ENCODE data around the gene IGFN1. TPM values are rescaled to one million over a fixed set of nuclear protein-coding genes. Genes with fewer than 3 reads are reported as not detected.

Gene IGFN1
- total RNA-seq, 4 donors from 2014 or later, result not detected

DNA sequence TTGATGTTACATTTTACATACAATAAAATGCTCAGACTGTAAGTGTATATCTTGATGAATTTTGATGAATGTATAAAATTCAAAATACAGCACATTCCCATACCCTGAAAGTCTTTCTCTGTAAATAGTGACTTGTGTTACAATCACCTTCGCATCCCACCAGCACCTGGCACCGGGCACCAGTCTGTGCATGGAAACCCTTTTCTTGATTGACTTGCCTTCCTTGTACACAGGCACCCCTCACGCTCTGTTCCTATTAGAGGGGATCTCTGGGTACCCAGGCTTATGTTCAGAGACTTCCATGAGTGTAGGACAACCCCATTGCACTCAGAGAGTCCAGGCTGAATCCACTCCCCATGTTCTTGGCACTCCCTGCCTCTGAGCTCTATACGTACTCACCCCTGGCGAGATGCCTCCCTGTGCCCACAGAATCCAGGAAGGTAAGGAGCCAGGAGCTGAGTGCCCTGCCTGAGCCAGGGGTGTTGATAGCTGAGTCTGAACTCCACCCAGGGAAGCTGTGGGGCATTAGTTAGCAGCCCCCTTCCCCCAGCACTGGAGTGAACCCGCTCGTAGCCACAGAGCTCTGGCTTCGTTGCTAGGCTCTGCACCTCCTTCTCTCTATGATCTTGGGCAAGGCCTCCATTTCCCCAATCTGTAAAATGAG, 70.2 kb downstream of the IGFN1 start:
- ATAC-seq, result no peak
- TF ChIP-seq EP300 (IDR thresholded peaks at IDR 0.05) (no peak), POLR2AphosphoS5 (IDR thresholded peaks at IDR 0.05) (no peak), POLR2A (IDR thresholded peaks at IDR 0.05) (no peak)
- TF ChIP-seq, protein P1, sequence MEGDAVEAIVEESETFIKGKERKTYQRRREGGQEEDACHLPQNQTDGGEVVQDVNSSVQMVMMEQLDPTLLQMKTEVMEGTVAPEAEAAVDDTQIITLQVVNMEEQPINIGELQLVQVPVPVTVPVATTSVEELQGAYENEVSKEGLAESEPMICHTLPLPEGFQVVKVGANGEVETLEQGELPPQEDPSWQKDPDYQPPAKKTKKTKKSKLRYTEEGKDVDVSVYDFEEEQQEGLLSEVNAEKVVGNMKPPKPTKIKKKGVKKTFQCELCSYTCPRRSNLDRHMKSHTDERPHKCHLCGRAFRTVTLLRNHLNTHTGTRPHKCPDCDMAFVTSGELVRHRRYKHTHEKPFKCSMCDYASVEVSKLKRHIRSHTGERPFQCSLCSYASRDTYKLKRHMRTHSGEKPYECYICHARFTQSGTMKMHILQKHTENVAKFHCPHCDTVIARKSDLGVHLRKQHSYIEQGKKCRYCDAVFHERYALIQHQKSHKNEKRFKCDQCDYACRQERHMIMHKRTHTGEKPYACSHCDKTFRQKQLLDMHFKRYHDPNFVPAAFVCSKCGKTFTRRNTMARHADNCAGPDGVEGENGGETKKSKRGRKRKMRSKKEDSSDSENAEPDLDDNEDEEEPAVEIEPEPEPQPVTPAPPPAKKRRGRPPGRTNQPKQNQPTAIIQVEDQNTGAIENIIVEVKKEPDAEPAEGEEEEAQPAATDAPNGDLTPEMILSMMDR (IDR thresholded peaks at IDR 0.05), result no peak
- Histone ChIP-seq H3K4me1 (peaks cover 0 to 11% (median 10%) of the 10 kb centered on the region in 3 donors), H3K27ac (no peak overlapping the region), H3K4me3 (no peak overlapping the region), H3K9me3 (no peaks in the 10 kb centered on the region), H3K27me3 (peaks cover 46% of the 10 kb centered on the region), H3K36me3 (no peaks in the 10 kb centered on the region)
- WGBS, 2 donors (ENCODE audit: low coverage in 1 of 2), result 91 to 94% methylated on average over 3 to 4 of the region's 8 CpGs

DNA sequence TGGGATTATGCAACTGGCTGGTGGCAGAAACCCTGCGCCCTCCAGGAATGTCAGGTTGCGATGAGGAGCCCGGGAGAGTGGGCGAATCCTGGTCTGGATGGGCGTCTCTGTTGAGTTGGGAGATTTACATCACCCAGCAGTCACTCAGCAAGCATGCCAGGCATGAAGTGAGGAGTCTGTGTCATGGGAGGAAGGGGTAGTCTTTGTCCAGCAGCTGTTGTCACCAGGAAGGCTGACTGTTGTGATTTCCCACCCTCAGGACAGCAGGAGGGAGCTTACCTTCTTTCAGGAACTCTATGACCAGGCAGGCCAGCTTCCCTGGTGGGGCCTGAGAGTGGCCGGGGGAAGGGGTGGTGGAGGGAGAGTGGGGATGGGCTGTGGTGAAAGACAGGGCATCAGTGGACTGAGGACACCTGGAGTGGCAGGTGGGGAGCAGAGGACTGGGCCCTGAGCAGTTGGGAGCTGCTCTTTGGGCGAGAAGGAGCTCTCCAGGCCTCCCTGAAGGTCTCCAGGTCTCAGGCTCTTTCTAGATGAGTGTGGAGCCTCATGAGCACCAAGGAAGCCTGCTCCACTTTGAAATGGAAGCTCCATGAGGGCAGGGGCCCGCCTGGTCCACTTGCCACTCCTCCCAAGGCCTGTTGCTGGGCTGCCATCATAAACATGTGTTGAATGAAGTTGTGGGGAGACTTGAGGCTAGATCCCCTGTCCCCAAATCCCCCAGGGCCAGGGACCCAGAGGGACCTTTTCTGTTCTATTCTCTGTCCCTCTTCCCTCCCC, 71.3 kb downstream of the IGFN1 start:
- Histone ChIP-seq H3K27me3 (peaks cover 44% of the 10 kb centered on the region), H3K36me3 (no peaks in the 10 kb centered on the region), H3K4me3 (no peak overlapping the region), H3K4me1 (peaks cover 0 to 11% (median 10%) of the 10 kb centered on the region in 3 donors), H3K27ac (no peak overlapping the region), H3K9me3 (no peaks in the 10 kb centered on the region)
- TF ChIP-seq POLR2AphosphoS5 (IDR thresholded peaks at IDR 0.05) (no peak), POLR2A (IDR thresholded peaks at IDR 0.05) (no peak), EP300 (IDR thresholded peaks at IDR 0.05) (no peak)
- TF ChIP-seq, protein P1 (IDR thresholded peaks at IDR 0.05), result no peak
- ATAC-seq, result no peak
- 100% methylated on average over 1 to 2 of the region's 8 CpGs for WGBS, 2 donors (ENCODE audit: low coverage in 1 of 2)

DNA sequence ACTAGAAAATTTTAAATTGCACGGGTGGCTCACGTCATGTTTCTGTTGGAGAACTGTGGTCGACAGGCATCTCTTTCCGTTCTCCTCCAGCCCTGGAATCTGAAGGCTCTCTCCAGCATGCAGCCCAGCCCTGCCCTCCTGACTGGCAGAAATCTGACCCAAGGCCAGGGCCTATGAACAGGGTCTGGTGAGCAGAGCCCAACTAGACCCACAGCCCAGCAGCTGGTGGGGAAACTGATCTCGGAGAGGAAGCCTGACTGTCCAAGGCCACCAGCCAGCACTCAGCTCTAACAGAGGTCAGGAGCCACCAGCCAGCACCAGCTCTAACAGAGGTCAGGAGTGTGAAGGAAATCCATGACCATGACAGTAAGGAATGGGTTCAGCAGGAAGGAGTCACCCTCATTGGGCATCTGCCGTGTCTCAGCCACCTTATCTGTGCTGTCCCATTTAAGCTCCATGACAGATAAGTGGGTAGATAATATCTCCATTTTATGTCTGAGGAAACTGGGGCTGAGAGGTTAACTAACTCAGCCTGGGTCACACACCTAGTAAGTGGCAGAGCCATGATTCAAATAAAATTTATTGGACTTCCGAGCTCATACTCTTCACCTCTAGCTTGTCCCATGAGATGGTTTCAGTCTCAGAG, 72.5 kb downstream of the IGFN1 start:
- no peak overlapping the region for H3K27ac ChIP-seq
- no peaks in the 10 kb centered on the region for H3K36me3 ChIP-seq
- no peak for ATAC-seq
- no peaks in the 10 kb centered on the region for H3K9me3 ChIP-seq
- H3K4me1 ChIP-seq, result peaks cover 0 to 11% (median 10%) of the 10 kb centered on the region in 3 donors
- peaks cover 52% of the 10 kb centered on the region for H3K27me3 ChIP-seq
- no peak overlapping the region for H3K4me3 ChIP-seq
- WGBS, 2 donors (ENCODE audit: low coverage in 1 of 2), result 93 to 97% methylated on average over 5 to 6 of the region's 7 CpGs
- no peak for TF ChIP-seq POLR2A (IDR thresholded peaks at IDR 0.05)
- TF ChIP-seq EP300 (IDR thresholded peaks at IDR 0.05), result no peak
- TF ChIP-seq, protein P1 (IDR thresholded peaks at IDR 0.05), result no peak
- no peak for TF ChIP-seq POLR2AphosphoS5 (IDR thresholded peaks at IDR 0.05)

DNA sequence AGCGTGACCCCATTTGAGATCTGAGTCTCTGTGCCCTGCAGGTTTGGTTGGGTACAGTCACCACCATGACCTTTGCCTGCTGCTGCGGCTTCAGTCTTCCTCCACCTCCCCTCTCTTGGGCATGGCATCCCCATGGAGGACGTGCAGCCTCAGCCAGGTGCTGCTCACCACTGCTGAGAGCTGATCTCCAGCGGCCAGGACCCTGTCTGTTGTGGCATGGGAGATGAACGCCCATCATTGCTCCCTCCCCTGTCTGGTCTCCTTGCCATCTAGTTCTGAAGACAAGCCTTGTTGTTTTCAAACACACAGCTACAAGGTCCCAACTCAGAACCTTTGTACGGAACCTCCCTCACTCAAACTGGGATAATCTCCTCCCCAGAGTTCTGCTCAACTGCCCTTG, 73.4 kb downstream of the IGFN1 start:
- Histone ChIP-seq H3K9me3 (no peaks in the 10 kb centered on the region), H3K27me3 (peaks cover 52% of the 10 kb centered on the region), H3K36me3 (no peaks in the 10 kb centered on the region), H3K27ac (no peak overlapping the region), H3K4me3 (no peak overlapping the region), H3K4me1 (peaks cover 0 to 11% (median 10%) of the 10 kb centered on the region in 3 donors)
- 92 to 93% methylated on average over 2 to 3 of the region's 6 CpGs for WGBS, 2 donors (ENCODE audit: low coverage in 1 of 2)
- ATAC-seq, result no peak
- TF ChIP-seq POLR2AphosphoS5 (IDR thresholded peaks at IDR 0.05), result no peak
- TF ChIP-seq POLR2A (IDR thresholded peaks at IDR 0.05), result no peak
- TF ChIP-seq, protein P1 (IDR thresholded peaks at IDR 0.05), result no peak
- TF ChIP-seq EP300 (IDR thresholded peaks at IDR 0.05), result no peak
